Activated naive CD8-positive, alpha-beta T cell treated with anti-CD3 and anti-CD28 coated beads for 36 hours (primary cell): Measurements from ENCODE around the gene CRHR2. TPM values are rescaled to one million over a fixed set of nuclear protein-coding genes. Genes with fewer than 3 reads are reported as not detected.
A peak's percentile ranks its signal among the peaks of the same experiment; 100 is the strongest.

Experiments used
- DNase-seq: peaks from one replicate; pipeline ENCODE4 v3.0.0; 2021
- H3K27ac Mint-ChIP-seq: one replicate; pipeline ENCODE4 v1.8.0; 2022; ENCODE audit warnings: mild to moderate bottlenecking, moderate library complexity, mixed read lengths
- H3K27me3 Mint-ChIP-seq: one replicate; pipeline ENCODE4 v1.8.0; 2022; ENCODE audit warnings: mild to moderate bottlenecking, mixed read lengths
- H3K36me3 Mint-ChIP-seq: one replicate; pipeline ENCODE4 v1.8.0; 2021; ENCODE audit warnings: mild to moderate bottlenecking, mixed read lengths
- H3K4me1 Mint-ChIP-seq: one replicate; pipeline ENCODE4 v1.8.0; 2021; ENCODE audit warnings: mixed read lengths
- H3K4me3 Mint-ChIP-seq: one replicate; pipeline ENCODE4 v1.8.0; 2022; ENCODE audit warnings: mild to moderate bottlenecking, moderate library complexity, mixed read lengths
- H3K9me3 Mint-ChIP-seq: one replicate; pipeline ENCODE4 v1.8.0; 2022; ENCODE audit warnings: mixed read lengths
- total RNA-seq, 2 experiments: library from RNA; stranded (reverse); gene quantifications; one replicate each; pipeline ENCODE4 v1.2.3, GENCODE V29; 2021

CRHR2 gene
- total RNA-seq, 2 experiments from 2014 or later: not detected

DNA sequence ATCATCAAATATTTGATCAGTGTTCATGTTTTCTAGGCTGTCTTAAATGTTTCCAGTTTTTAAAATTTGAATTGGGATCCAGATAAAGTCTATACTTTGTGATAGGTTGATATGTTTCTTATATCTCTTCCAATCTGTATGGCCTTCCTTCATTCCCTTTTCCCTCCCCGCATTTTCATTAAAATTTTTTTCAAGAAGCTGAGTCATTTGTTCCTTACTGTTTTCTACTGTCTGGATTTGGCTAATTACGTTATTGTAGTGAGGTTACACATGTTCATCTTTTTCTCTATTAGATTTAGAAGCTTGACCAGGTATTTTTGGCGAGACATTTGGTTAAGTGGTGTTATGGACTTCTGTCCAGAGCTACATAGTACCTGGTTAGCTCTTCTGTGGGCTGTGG is 76.4 kb downstream of the CRHR2 start:
- no peak for DNase-seq
- Mint-ChIP-seq H3K36me3 (peaks cover 55% of the 10 kb centered on the region), H3K9me3 (no peaks in the 10 kb centered on the region), H3K4me1 (peaks cover 37% of the 10 kb centered on the region), H3K4me3 (no peak overlapping the region), H3K27ac (peak overlapping the region; percentile 4), H3K27me3 (no peaks in the 10 kb centered on the region)

DNA sequence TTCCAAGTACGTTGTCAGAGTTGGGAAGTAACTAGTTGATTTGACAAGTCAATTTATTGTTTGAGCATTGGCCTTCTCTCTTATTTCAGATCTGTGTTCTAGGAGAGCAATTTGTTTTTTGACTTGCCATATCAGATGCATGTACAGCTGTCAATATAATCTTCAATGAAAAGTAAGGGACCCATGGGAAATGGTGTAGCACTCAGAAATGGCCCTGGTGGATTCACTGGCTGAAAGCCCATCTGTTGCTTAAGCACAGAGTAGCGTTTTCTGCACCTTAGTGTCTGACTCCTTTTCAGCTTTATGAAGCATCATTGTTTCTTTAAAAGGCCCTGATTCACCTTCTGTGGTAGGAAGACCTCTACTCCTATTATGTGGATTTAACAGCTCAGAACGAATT is 77.4 kb downstream of the CRHR2 start:
- Mint-ChIP-seq H3K4me1 (peaks cover 36% of the 10 kb centered on the region), H3K27me3 (no peaks in the 10 kb centered on the region), H3K4me3 (no peak overlapping the region), H3K27ac (no peak overlapping the region), H3K9me3 (no peaks in the 10 kb centered on the region), H3K36me3 (peaks cover 59% of the 10 kb centered on the region)
- DNase-seq: no peak

Other genes starting within 250 kb of the CRHR2 start
- gene NOD1, start 203.7 kb downstream of the CRHR2 start, total RNA-seq: 10 to 100 TPM; 12.6 to 12.8 TPM
- 10 to 100 TPM; 91.4 to 93.3 TPM for gene GGCT, start 177.6 kb downstream of the CRHR2 start, total RNA-seq
- 100 to 1,000 TPM; 366 to 384 TPM for gene GARS1, start 87.6 kb downstream of the CRHR2 start, total RNA-seq
- under 1 TPM in 1 of 2 experiments, not detected in 1; 0.08 TPM for gene INMT, start 69.7 kb upstream of the CRHR2 start, total RNA-seq
- 1 to 10 TPM; 1.6 to 2.0 TPM for gene MINDY4, start 89.0 kb upstream of the CRHR2 start, total RNA-seq
- gene AQP1, start 229.4 kb upstream of the CRHR2 start, total RNA-seq: under 1 TPM; 0.10 TPM